Thymus (tissue), 11 donors: ENCODE measurements around the gene MXI1. TPM values are rescaled to one million over a fixed set of nuclear protein-coding genes. Genes with fewer than 3 reads are reported as not detected.

ENCODE experiments used
- DNase-seq, 9 donors: peaks; one replicate each; pipeline ENCODE4 v3.0.0-alpha.2; 2013; ENCODE audit warnings: low spot score in 9 of 9, low read depth in 6 of 9, missing footprints in 1 of 9
- H3K27ac ChIP-seq, 2 donors: one replicate each; pipeline ENCODE4 v1.5.1; 2013; ENCODE audit warnings: control low read depth in 1 of 2, low read depth in 1 of 2, low read length in 1 of 2, mild to moderate bottlenecking in 1 of 2, moderate library complexity in 1 of 2
- H3K27me3 ChIP-seq, 2 donors: one replicate each; pipeline ENCODE4 v1.5.1; 2013; ENCODE audit warnings: low read length in 1 of 2; ENCODE audit not compliant: control insufficient read depth in 2 of 2, insufficient read depth in 1 of 2
- H3K36me3 ChIP-seq, 2 donors: one replicate each; pipeline ENCODE4 v1.5.1; 2013; ENCODE audit warnings: low read length in 1 of 2, mild to moderate bottlenecking in 1 of 2, moderate library complexity in 1 of 2; ENCODE audit not compliant: control insufficient read depth in 2 of 2, insufficient read depth in 2 of 2
- H3K4me1 ChIP-seq, 2 donors: one replicate each; pipeline ENCODE4 v1.5.1; 2013; ENCODE audit warnings: low read length in 2 of 2; ENCODE audit not compliant: control insufficient read depth in 2 of 2, insufficient read depth in 2 of 2
- H3K4me3 ChIP-seq, 2 donors: one replicate each; pipeline ENCODE4 v1.5.1; 2013; ENCODE audit warnings: low read length in 2 of 2, control low read depth in 1 of 2, mild to moderate bottlenecking in 1 of 2
- H3K9me3 ChIP-seq, 2 donors: one replicate each; pipeline ENCODE4 v1.5.1; 2013; ENCODE audit warnings: low read length in 1 of 2, mild to moderate bottlenecking in 1 of 2; ENCODE audit not compliant: control insufficient read depth in 2 of 2, insufficient read depth in 1 of 2
- WGBS: extraction: QIAGEN DNeasy Blood & Tissue Kit; methylation state at CpG from one replicate; pipeline ENCODE4 v1.1.7; 2013; 5-methylcytosine and 5-hydroxymethylcytosine counted together
- polyA plus RNA-seq: library from polyadenylated mRNA; stranded (reverse); fragments of 200-250 nt; gene quantifications from one replicate; pipeline ENCODE4 v1.2.3, GENCODE V29; 2013
- total RNA-seq: library from RNA; stranded (reverse); fragments of 120-200 nt; gene quantifications from one replicate; pipeline ENCODE4 v1.2.4, GENCODE V29; 2013
- donor health status: healthy.

MXI1 gene
- total and polyA plus RNA-seq, 2 donors = 14.7 to 44.1 TPM

DNA sequence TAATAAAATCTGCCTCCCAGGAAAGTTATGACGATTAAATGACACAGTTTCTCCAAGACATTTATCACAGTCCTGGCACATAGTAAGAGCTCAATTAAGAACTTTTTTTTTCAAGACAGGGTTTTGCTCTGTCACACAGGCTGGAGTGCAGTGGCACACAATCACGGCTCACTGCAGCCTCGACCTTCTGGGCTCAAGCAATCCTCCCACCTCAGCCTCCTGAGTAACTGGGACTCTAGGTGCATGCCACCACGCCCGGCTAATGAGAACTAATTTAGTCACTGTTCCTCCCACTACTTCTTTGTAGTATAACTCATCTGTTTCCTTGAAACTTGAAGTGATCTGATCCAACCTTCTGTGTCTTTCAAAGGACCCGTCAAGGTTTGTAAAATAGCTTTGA is 42.2 kb upstream of the MXI1 start:
- H3K9me3 ChIP-seq = no peaks in the 10 kb centered on the region
- DNase-seq = no peak
- H3K4me1 ChIP-seq = no peaks in the 10 kb centered on the region
- WGBS = 86% methylated on average over 6 of the region's 6 CpGs
- H3K27me3 ChIP-seq = peaks cover 28 to 82% of the 10 kb centered on the region in 2 donors
- no peak overlapping the region for H3K4me3 ChIP-seq
- H3K27ac ChIP-seq = no peak overlapping the region
- H3K36me3 ChIP-seq = no peaks in the 10 kb centered on the region

DNA sequence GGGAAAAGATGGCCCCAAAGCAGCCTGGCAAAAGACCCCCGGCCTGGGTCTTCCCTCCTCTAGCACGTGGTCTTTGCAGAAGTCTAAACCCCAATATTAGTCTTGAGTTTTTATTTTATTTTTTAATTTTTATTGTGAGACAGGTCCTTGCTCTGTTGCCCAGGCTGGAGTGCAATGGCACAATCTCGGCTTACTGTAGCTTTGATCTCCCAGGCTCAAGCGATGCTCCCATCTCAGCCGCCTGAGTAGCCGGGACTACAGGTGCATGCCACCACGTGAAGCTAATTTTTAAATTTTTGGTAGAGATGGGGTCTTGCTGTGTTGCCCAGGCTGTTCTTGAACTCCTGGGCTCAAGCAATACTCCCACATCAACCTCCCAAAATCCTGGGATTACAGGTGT is 40.3 kb upstream of the MXI1 start:
- H3K4me3 ChIP-seq = no peak overlapping the region
- H3K4me1 ChIP-seq = no peaks in the 10 kb centered on the region
- H3K9me3 ChIP-seq = peaks cover 0 to 1% of the 10 kb centered on the region in 2 donors
- WGBS = 92% methylated on average over 7 of the region's 7 CpGs
- H3K36me3 ChIP-seq = no peaks in the 10 kb centered on the region
- peaks cover 42 to 93% of the 10 kb centered on the region in 2 donors for H3K27me3 ChIP-seq
- DNase-seq = no peak
- no peak overlapping the region for H3K27ac ChIP-seq

DNA sequence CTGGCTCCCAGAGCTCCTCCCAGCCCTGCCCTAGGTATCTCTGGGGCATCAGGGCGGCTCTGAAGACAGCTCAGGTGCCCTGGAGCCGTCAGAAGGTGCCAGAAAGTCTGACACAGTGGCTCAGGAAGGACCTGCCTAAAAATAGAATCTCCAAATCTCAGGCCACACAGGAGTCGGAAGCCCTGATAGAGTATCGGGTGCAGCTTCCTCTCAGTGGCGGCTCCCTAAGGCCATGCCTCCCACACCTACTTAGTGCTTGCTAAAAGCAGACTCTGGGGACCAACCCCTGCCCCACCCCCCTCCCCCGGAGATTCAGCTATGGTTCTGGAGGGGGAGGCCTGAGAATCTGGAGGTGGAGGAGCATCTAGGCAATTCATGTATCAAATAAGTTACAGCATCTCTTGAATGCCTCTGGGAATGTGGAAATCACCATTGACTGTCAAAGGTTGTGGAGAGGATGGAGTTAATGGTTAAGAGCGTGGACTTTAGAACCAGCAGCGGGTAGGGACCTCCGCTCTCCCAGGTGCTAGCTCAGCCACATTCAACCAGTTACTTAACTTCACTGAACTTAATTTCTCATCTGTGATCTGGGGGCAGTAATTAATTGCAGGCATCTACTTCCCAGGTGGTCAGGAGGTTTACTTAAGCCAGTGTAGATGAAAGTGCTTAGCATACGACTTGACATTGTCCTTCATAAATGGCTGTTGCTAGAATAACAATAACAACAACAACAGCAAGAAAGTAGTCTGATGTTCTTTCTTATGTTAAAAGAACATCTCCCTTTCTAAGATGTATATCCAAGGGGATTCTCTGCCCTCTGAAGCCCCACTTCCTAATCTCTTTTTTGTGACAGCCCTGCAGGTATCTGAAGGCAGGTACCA is 38.6 kb upstream of the MXI1 start:
- peaks cover 0 to 1% of the 10 kb centered on the region in 2 donors for H3K9me3 ChIP-seq
- no peak overlapping the region for H3K4me3 ChIP-seq
- H3K4me1 ChIP-seq = no peaks in the 10 kb centered on the region
- H3K27ac ChIP-seq = no peak overlapping the region
- DNase-seq = no peak
- peaks cover 42 to 85% of the 10 kb centered on the region in 2 donors for H3K27me3 ChIP-seq
- no peaks in the 10 kb centered on the region for H3K36me3 ChIP-seq
- 3% methylated on average over 10 of the region's 10 CpGs for WGBS

DNA sequence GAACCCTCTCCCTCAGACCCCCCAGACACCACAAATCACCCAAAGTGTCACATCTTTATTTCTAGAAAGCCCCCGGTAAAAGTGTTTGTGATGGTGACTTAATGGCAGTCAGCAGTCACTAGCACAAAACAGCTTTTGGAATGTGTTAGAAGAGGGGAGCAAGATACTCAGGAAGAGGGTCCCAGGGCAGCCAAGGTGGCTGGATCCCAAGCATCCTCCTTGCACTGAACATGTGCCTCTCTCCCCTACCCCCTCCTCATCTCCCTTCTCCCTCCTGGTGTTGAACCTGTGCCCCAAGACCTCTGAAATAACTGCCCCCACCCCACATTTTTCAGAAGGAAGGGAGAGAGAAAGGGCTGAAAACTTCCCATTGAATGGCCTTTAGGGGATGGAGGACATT is 37.8 kb upstream of the MXI1 start:
- no peak for DNase-seq
- 8% methylated on average over 1 of the region's 1 CpG for WGBS
- peaks cover 42 to 81% of the 10 kb centered on the region in 2 donors for H3K27me3 ChIP-seq

DNA sequence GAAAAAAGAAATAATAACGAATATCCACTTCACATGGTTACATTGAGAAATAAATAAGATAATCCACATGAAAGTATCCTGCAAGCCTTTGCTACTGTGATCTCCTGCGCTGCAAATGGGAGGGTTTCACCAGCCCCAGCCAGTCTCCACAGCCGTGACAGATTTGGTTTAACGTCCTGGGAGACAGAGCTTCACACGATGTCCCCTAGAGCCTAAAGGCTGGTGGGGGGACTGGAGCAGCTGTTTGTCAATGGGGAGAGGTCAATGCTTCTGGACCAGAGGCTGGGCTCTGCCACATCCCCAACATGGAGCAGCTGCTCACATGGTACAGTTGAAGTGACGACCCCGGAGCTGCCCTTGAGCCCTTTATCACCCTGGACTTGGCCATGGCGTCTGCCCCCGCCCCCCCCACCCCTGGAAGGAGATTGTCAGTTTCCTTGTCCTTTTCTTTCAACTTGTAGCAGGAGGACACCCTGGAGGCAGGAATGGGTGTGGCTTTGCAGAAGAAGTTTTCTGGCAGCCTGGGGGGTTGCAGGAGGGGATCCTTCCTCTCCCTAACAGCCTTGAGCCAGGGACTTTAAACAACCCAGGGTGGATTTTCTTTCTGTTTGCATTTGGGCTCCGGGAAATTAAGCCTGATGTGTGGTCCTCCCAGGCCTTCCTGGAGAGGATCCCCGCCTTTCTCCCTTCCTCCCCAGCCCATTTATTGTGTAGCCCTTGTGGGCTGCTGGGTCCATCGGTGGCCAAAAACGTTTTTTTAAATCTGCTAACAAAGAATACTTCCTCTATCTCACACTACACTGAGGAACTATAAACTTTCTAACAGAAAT is 37.0 kb upstream of the MXI1 start:
- no peaks in the 10 kb centered on the region for H3K4me1 ChIP-seq
- 8% methylated on average over 13 of the region's 13 CpGs for WGBS
- peaks cover 42 to 79% of the 10 kb centered on the region in 2 donors for H3K27me3 ChIP-seq
- no peak overlapping the region for H3K4me3 ChIP-seq
- H3K9me3 ChIP-seq = peaks cover 0 to 1% of the 10 kb centered on the region in 2 donors
- no peak overlapping the region for H3K27ac ChIP-seq
- DNase-seq = no peak
- no peaks in the 10 kb centered on the region for H3K36me3 ChIP-seq

More for the DNA sequence above, 37.8 kb upstream of the MXI1 start:
- H3K9me3 ChIP-seq = peaks cover 0 to 1% of the 10 kb centered on the region in 2 donors
- no peak overlapping the region for H3K4me3 ChIP-seq
- H3K27ac ChIP-seq = no peak overlapping the region
- no peaks in the 10 kb centered on the region for H3K4me1 ChIP-seq
- no peaks in the 10 kb centered on the region for H3K36me3 ChIP-seq

DNA sequence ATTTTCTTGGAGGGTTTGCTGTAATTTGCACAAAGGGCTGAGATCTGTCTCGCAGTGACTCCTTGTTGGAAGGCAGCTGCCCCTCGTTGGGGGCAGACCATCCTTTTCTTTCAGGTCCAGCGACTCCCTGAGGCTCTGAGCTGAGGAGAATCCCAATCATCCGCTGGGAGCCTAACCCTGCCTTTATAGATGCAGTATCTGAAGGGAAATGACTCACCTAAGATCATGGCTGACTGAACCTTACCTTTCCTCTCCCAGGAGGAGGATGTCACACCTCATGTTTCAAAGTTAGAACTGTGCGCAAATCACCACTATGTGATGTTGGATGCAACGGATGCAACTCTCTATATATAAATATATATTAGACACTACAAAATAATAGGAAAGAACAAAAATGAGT is 36.4 kb upstream of the MXI1 start:
- no peak overlapping the region for H3K27ac ChIP-seq
- H3K9me3 ChIP-seq = peaks cover 0 to 1% of the 10 kb centered on the region in 2 donors
- H3K4me3 ChIP-seq = no peak overlapping the region
- no peaks in the 10 kb centered on the region for H3K36me3 ChIP-seq
- H3K4me1 ChIP-seq = peaks cover 0 to 3% of the 10 kb centered on the region in 2 donors
- H3K27me3 ChIP-seq = peaks cover 38 to 79% of the 10 kb centered on the region in 2 donors
- no peak for DNase-seq
- 48% methylated on average over 6 of the region's 6 CpGs for WGBS

DNA sequence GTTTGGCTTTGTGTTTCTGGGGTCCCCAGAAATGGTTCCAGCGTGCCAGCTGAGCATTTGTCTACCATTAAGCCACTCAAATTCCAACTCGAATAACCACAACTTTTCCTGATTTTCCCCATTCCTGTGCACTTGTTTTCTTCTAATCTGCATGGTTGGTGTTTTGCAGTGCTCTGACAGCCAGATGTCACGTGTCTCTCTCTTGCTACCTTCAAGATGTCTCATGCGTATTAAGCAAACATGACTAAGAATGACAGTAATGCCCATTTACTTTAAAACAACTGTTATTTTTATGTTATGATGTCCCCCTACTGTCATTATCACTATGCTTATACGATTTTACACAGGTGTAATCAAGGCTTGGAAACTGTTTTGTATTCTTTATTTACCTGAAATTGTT is 35.2 kb upstream of the MXI1 start:
- Histone ChIP-seq H3K4me1 (peaks cover 0 to 6% of the 10 kb centered on the region in 2 donors), H3K4me3 (no peak overlapping the region), H3K27ac (no peak overlapping the region), H3K36me3 (no peaks in the 10 kb centered on the region), H3K27me3 (peaks cover 36 to 77% of the 10 kb centered on the region in 2 donors), H3K9me3 (peaks cover 0 to 1% of the 10 kb centered on the region in 2 donors)
- no peak for DNase-seq
- WGBS = 88% methylated on average over 5 of the region's 5 CpGs

DNA sequence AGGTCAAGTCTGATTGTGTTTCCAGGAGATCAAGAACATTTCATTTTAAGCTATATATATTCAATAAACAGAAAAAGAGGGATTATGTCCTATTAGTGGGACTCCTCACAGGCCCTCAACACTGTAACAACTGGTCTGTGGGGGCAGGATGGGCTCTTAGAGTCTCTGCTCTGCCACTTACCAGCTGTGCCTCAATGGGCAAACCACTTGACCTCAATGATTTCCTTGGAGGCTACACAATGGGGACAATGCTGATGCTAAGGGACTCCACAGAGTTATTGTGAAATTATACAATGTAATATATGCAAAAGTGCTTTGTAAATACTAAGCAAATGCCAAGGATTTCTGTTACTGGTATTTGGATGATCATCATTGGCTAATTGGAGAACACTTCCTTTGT is 33.2 kb upstream of the MXI1 start:
- no peaks in the 10 kb centered on the region for H3K36me3 ChIP-seq
- H3K27me3 ChIP-seq = peaks cover 22 to 66% of the 10 kb centered on the region in 2 donors
- no peak overlapping the region for H3K4me3 ChIP-seq
- peaks cover 0 to 1% of the 10 kb centered on the region in 2 donors for H3K9me3 ChIP-seq
- peaks cover 0 to 6% of the 10 kb centered on the region in 2 donors for H3K4me1 ChIP-seq
- DNase-seq = no peak
- no peak overlapping the region for H3K27ac ChIP-seq

DNA sequence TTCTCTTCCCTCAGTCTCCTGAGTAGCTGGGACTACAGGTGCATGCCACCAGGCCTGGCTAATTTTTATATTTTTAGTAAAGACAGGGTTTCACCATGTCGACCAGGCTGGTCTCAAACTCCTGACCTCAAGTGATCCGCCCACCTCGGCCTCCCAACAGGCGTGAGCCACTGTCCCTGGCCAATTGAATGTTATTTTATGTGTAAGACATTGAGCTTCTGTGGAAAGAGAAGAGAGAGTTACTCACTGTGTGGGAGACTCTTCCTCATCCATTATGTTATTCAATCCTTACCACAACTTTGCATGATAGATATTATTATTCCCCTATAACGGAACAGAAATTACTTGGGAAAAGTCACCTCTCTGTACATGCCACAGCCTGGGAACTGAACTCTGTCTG is 32.6 kb upstream of the MXI1 start:
- Histone ChIP-seq H3K36me3 (no peaks in the 10 kb centered on the region), H3K27ac (no peak overlapping the region), H3K9me3 (peaks cover 0 to 1% of the 10 kb centered on the region in 2 donors), H3K27me3 (peaks cover 16 to 63% of the 10 kb centered on the region in 2 donors), H3K4me1 (peaks cover 0 to 6% of the 10 kb centered on the region in 2 donors), H3K4me3 (no peak overlapping the region)
- 96% methylated on average over 5 of the region's 5 CpGs for WGBS
- no peak for DNase-seq
